Measurements from ENCODE around the gene SLC25A26.

SLC25A26 gene

GRCh38 chr3:66395635-66396034, 174.8 kb downstream of the SLC25A26 start:
- no peaks in the 10 kb centered on the region for H3K27me3 ChIP-seq (ENCODE audit: insufficient read depth, low read depth, severe bottlenecking)
- no peak overlapping the region for H3K27ac ChIP-seq
- TF ChIP-seq CTCF (IDR thresholded peaks at IDR 0.05; ENCODE audit: low read depth, low read length), result no peak
- H3K9me3 ChIP-seq (ENCODE audit: severe bottlenecking), result no peaks in the 10 kb centered on the region
- no peak overlapping the region for H3K4me3 ChIP-seq (ENCODE audit: low read depth, low read length)
- no peak for DNase-seq
- peaks cover 14% of the 10 kb centered on the region for H3K36me3 ChIP-seq

GRCh38 chr3:66396161-66396760, 175.5 kb downstream of the SLC25A26 start:
- Histone ChIP-seq H3K27me3 (ENCODE audit: insufficient read depth, low read depth, severe bottlenecking) (no peaks in the 10 kb centered on the region), H3K9me3 (ENCODE audit: severe bottlenecking) (no peaks in the 10 kb centered on the region), H3K4me3 (ENCODE audit: low read depth, low read length) (no peak overlapping the region), H3K36me3 (peaks cover 14% of the 10 kb centered on the region), H3K27ac (no peak overlapping the region)
- no peak for TF ChIP-seq CTCF (IDR thresholded peaks at IDR 0.05; ENCODE audit: low read depth, low read length)
- DNase-seq, result no peak

- Histone ChIP-seq H3K27me3 (ENCODE audit: insufficient read depth, low read depth, severe bottlenecking) (no peaks in the 10 kb centered on the region), H3K4me3 (ENCODE audit: low read depth, low read length) (no peak overlapping the region), H3K9me3 (ENCODE audit: severe bottlenecking) (no peaks in the 10 kb centered on the region), H3K27ac (no peak overlapping the region), H3K36me3 (peaks cover 14% of the 10 kb centered on the region)
- TF ChIP-seq CTCF (IDR thresholded peaks at IDR 0.05; ENCODE audit: low read depth, low read length), result no peak
- no peak for DNase-seq
These were observed 176.1 kb downstream of the SLC25A26 start for GRCh38 chr3:66396888-66397287.

GRCh38 chr3:66397745-66398144, 176.9 kb downstream of the SLC25A26 start:
- H3K36me3 ChIP-seq, result peaks cover 14% of the 10 kb centered on the region
- no peak overlapping the region for H3K4me3 ChIP-seq (ENCODE audit: low read depth, low read length)
- H3K9me3 ChIP-seq (ENCODE audit: severe bottlenecking), result no peaks in the 10 kb centered on the region
- no peak for DNase-seq
- H3K27me3 ChIP-seq (ENCODE audit: insufficient read depth, low read depth, severe bottlenecking), result no peaks in the 10 kb centered on the region
- peak overlapping the region; percentile 83 for H3K27ac ChIP-seq
- TF ChIP-seq CTCF (IDR thresholded peaks at IDR 0.05; ENCODE audit: low read depth, low read length), result no peak

- Histone ChIP-seq H3K9me3 (ENCODE audit: severe bottlenecking) (no peaks in the 10 kb centered on the region), H3K4me3 (ENCODE audit: low read depth, low read length) (no peak overlapping the region), H3K27me3 (ENCODE audit: insufficient read depth, low read depth, severe bottlenecking) (no peaks in the 10 kb centered on the region), H3K36me3 (peaks cover 8% of the 10 kb centered on the region), H3K27ac (peak overlapping the region; percentile 83)
- no peak for TF ChIP-seq CTCF (IDR thresholded peaks at IDR 0.05; ENCODE audit: low read depth, low read length)
- peak; percentile 71 for DNase-seq
These were observed 177.6 kb downstream of the SLC25A26 start for GRCh38 chr3:66398228-66399025.

All from WERI-Rb-1 (cell line).